Suprapubic skin (tissue), 3 donors: ENCODE data around the gene RFESD.

ENCODE experiments used
- CTCF ChIP-seq, 2 donors: fragments of 200-600 bp in 1 of 2; fragments of 450-650 bp in 1 of 2; sonication (generic) in 1 of 2; IDR thresholded peaks; one replicate each; pipeline ENCODE4 v1.5.1; 2016 to 2019; ENCODE audit warnings: antibody characterized with exemption in 2 of 2, mild to moderate bottlenecking in 1 of 2, moderate library complexity in 1 of 2
- POLR2A ChIP-seq, 2 donors: fragments of 450-650 bp; IDR thresholded peaks; one replicate each; pipeline ENCODE4 v1.6.1; 2017; ENCODE audit warnings: antibody characterized with exemption in 2 of 2, mild to moderate bottlenecking in 2 of 2, moderate library complexity in 2 of 2

- no peak for TF ChIP-seq CTCF (IDR thresholded peaks at IDR 0.05)
- no peak for TF ChIP-seq POLR2A (IDR thresholded peaks at IDR 0.05)
Observed at GRCh38 chr5:95626701-95627100, 19.9 kb upstream of the RFESD start.
